ENCODE data around the gene BEND6. TPM values are rescaled to one million over a fixed set of nuclear protein-coding genes. Genes with fewer than 3 reads are reported as not detected.
"Not testable (repeated sequence)": the region's sequence is repeated elsewhere in the genome, so short reads cannot be mapped to it uniquely, and the experiment has no call there.

Gene BEND6
- total RNA-seq, 1 experiment from 2014 or later, result 14.1 TPM

- DNase-seq (ENCODE audit: low spot score), result no peak
Measured at GRCh38 chr6:57029213-57029612, 74.3 kb downstream of the BEND6 start.

GRCh38 chr6:57033228-57033627, 78.3 kb downstream of the BEND6 start:
- no peak for DNase-seq (ENCODE audit: low spot score)

- no peak for DNase-seq (ENCODE audit: low spot score)
Measured at GRCh38 chr6:57035549-57035948, 80.6 kb downstream of the BEND6 start.

GRCh38 chr6:57038906-57039305, 84.0 kb downstream of the BEND6 start:
- DNase-seq (ENCODE audit: low spot score), result no peak

GRCh38 chr6:57040011-57040410, 85.1 kb downstream of the BEND6 start:
- DNase-seq (ENCODE audit: low spot score), result no peak

- DNase-seq (ENCODE audit: low spot score), result not testable (repeated sequence)
Measured at GRCh38 chr6:57044061-57044460, 89.2 kb downstream of the BEND6 start.

- no peak for DNase-seq (ENCODE audit: low spot score)
Measured at GRCh38 chr6:57044568-57044967, 89.7 kb downstream of the BEND6 start.

GRCh38 chr6:57046332-57047256, 91.7 kb downstream of the BEND6 start, which contains the start of gene KIAA1586:
Gene KIAA1586, plus strand, starts transcription at chr6:57046693. Its CDS starts 63 bp downstream, at chr6:57046756.
- DNase-seq (ENCODE audit: low spot score), result peak; percentile 84

- not testable (repeated sequence) for DNase-seq (ENCODE audit: low spot score)
Measured at GRCh38 chr6:57047257-57047585, 92.3 kb downstream of the BEND6 start.

GRCh38 chr6:57047859-57048258, 93.0 kb downstream of the BEND6 start:
- not testable (repeated sequence) for DNase-seq (ENCODE audit: low spot score)

GRCh38 chr6:57048577-57048976, 93.7 kb downstream of the BEND6 start:
- DNase-seq (ENCODE audit: low spot score), result no peak

GRCh38 chr6:57063847-57064246, 108.9 kb downstream of the BEND6 start:
- DNase-seq (ENCODE audit: low spot score), result no peak

- DNase-seq (ENCODE audit: low spot score), result no peak
Measured at GRCh38 chr6:57064809-57065208, 109.9 kb downstream of the BEND6 start.

GRCh38 chr6:57068061-57068460, 113.2 kb downstream of the BEND6 start:
- DNase-seq (ENCODE audit: low spot score), result no peak

GRCh38 chr6:57069228-57069627, 114.3 kb downstream of the BEND6 start:
- DNase-seq (ENCODE audit: low spot score), result no peak

- no peak for DNase-seq (ENCODE audit: low spot score)
Measured at GRCh38 chr6:57069920-57070331, 115.0 kb downstream of the BEND6 start.

GRCh38 chr6:57072108-57072507, 117.2 kb downstream of the BEND6 start:
- DNase-seq (ENCODE audit: low spot score), result no peak

- no peak for DNase-seq (ENCODE audit: low spot score)
Measured at GRCh38 chr6:57074383-57074782, 119.5 kb downstream of the BEND6 start.

- no peak for DNase-seq (ENCODE audit: low spot score)
Measured at GRCh38 chr6:57075092-57075491, 120.2 kb downstream of the BEND6 start.
